ENCODE measurements around the gene SGTA. TPM values are rescaled to one million over a fixed set of nuclear protein-coding genes. Genes with fewer than 3 reads are reported as not detected.
"Not testable (repeated sequence)": the region's sequence is repeated elsewhere in the genome, so short reads cannot be mapped to it uniquely, and the experiment has no call there.

The SGTA gene
- total RNA-seq, 1 experiment from 2014 or later: 67.0 TPM

DNA sequence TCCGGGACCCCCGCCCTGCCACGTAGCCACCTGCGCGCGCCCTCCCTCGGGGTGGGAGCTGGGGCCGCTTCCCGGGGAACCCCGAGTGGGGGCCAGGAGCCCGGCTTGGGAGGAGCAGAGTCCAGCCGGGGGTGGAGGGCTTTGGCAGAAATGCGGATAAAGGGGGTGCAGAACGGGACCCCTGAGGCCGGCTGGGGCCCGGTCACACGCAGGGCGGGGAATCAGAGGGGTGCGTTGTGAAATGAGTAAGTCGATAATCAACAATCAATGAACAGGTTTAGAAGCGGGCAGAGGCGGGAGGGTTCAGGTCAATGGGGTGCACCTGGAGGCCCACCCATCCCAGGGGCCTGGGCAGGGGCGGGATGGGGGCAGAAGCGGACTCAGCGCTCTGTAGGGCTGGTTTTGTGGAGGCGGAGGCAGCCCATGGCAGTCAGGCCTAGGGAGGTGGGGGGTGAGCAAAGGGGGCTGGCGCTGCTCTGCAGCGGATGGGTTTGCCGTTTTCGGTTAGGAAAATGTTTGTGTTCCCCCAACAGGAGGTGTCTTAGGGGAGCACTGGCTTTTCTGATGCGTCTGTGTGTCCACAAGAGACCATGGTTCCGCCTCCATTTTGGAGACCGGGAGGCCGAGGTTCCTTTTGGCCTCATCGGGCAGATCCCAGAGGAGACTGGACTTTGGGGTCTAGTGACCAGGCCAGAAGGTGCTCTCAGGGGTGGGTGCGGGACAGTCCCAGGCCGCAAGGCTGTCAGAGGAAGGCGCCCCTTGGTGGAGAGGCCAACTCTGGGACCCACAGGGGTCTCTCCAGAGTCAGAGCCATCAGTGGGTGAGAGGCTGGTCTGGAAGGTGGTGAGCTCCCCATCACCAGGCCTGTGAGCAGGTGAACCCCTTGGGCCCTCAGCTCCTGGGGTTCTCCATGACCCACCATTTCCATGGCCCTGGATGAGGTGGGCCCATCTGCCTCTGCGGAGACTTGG lies 61.2 kb downstream of the SGTA start:
- DNase-seq (ENCODE audit: low read depth in 1 of 2, low spot score in 2 of 2): no peak
- peaks cover 11% of the 10 kb centered on the region for H3K4me1 ChIP-seq (replicated peaks)
- H3K36me3 ChIP-seq: no peaks in the 10 kb centered on the region
- H3K27me3 ChIP-seq (replicated peaks): peaks cover 37% of the 10 kb centered on the region
- H3K27ac ChIP-seq: no peak overlapping the region
- no peaks in the 10 kb centered on the region for H3K9me3 ChIP-seq (replicated peaks)
- H3K4me3 ChIP-seq: no peak overlapping the region

DNA sequence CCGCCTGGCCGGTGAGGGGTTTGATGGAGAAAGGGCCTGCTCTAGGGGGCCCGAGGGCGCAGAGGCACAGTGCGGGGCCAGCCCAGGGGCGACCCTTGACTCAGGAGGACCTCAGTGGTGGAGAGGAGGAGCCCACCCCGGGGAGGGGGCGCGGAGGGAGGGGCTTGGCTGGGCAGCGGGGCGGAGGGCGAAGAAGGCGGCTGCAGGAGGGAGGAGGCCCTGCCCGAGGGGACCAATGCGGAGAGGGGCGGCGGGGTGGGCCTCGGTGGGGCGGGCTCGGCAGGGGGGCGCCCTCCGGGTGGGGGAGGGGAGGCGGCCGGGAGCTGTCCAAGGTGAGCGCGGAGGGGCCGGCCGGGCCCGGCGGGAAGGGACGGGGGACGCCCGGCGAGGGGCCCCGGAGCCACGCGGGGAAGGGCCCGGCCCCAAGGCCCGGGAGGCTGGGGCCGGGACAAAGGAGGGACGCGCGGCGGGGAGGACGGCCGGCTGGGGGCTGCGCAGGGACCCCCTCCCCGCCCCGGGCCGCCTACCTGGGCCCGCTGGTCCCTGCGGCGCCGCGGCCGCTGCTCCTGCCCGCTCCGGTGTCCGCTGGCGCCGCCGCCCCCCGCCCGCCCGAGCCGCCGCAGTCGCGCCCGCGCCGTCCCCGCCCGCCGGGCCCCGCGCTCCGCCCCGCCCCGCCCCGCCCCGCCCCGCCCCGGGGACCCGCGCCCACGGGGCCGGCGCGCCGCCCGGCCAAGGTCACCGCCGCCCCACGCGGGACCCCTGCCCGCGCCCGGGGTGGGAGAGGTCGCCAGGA lies 62.1 kb downstream of the SGTA start, which contains the start of gene DIRAS1:
DIRAS1 (minus strand) TSS at position 596 of the 793 bp plus-strand sequence. CDS start 3,566 bp downstream, outside the sequence.
- Histone ChIP-seq H3K4me1 (replicated peaks) (peaks cover 11% of the 10 kb centered on the region), H3K27me3 (replicated peaks) (peaks cover 31% of the 10 kb centered on the region), H3K27ac (no peak within 1 kb of the TSS), H3K36me3 (no peaks in the 10 kb centered on the region), H3K9me3 (replicated peaks) (peaks cover under 1% of the 10 kb centered on the region; the same call in 1 of the 2 replicates), H3K4me3 (no peak within 1 kb of the TSS)
- DNase-seq (ENCODE audit: low read depth in 1 of 2, low spot score in 2 of 2): no peak

DNA sequence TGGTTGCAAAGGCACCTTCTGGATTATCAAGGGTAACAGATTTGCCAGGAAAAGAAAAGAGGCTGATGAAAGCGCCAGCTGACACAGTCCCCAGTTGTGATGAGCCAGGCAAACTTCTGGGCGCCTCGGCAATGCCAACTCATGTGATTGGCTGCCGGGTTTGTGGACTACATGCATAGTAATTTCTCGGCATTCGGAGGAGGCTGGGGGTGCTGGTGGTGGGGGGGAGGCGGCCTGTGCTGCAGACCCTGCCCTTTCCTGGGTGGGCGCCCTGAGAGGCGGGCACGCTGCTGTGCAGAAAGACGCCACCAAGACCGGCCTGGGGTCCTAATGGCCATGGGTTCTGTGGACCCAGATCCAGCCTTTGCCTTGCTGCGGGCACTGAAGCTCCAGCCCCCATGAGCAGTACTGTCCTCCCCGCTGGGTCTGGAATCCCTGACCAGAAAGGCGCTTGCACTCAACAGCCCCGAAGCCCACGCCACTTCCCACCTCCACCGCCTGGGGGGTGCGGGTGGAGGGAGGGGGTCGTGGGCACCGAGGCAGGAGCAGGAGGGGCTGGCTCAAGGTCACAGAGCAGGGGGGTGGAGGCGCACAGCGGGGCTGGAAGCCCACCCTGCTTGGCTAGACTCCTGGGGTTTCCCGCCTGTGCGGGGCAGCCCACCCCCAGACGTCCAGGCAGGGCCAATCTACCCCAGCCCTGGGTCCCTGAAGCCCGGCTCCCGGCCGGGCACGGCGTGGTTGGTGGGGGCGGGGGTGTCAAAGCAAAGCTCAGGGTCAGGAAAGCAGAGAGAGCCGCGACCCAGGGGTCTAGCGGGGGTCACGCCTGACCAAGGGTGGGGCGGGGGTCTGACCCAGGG lies 62.9 kb downstream of the SGTA start:
- H3K27ac ChIP-seq: no peak overlapping the region
- peaks cover 11% of the 10 kb centered on the region for H3K4me1 ChIP-seq (replicated peaks)
- peaks cover 27% of the 10 kb centered on the region for H3K27me3 ChIP-seq (replicated peaks)
- peaks cover 9% of the 10 kb centered on the region for H3K9me3 ChIP-seq (replicated peaks)
- no peaks in the 10 kb centered on the region for H3K36me3 ChIP-seq
- no peak overlapping the region for H3K4me3 ChIP-seq
- peak in 1 of 2 experiments; percentile 47 for DNase-seq (ENCODE audit: low read depth in 1 of 2, low spot score in 2 of 2)

GRCh38 chr19:2719232-2719735 lies 63.8 kb downstream of the SGTA start:
- Histone ChIP-seq H3K4me1 (replicated peaks) (peaks cover 11% of the 10 kb centered on the region), H3K4me3 (no peak overlapping the region), H3K27me3 (replicated peaks) (peaks cover 27% of the 10 kb centered on the region), H3K9me3 (replicated peaks) (peaks cover 9% of the 10 kb centered on the region), H3K36me3 (no peaks in the 10 kb centered on the region), H3K27ac (no peak overlapping the region)
- no peak for DNase-seq (ENCODE audit: low read depth in 1 of 2, low spot score in 2 of 2)

DNA sequence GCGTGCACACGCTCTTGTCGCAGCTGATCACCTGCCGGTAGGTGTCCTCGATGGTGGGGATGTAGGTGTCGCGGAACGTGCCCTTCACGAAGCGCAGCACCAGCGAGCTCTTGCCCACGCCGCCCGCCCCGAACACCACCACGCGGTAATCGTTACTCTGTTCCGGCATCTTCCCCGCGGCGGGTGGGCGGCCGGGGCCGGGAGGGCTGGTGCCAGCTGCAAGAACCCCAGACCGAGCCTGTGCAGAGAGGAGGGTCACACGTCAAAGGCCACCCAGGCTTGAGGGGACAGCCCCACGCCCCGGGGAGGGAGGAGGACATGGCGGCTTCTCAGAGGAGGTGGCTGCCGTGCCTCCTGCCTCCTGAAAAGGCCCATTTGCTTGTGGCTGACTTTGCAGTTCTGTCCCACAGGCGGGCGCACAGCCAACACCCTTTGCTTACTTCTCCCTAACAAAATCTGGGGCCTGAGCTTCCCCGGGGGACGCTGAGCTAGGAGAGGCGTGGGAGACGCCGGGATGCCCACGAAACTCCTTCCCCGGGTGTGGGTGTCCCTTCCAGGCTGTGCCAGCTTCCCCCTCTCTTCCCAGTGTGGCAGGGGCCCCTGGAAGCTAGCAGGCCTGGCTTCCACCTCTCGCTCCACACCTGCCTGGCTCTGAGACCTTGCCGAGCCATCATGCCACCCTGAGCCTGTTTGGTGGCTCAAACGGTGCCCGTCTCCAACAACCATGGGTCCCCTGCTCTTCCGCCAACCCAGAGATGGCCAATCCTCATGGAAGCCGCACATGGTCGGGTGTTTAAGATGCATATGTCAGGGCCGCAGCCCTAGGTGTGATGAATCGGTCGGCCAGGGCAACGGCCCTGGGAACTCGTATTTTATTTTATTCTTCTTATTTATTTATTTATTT lies 65.2 kb downstream of the SGTA start:
- Histone ChIP-seq H3K4me1 (replicated peaks) (peaks cover 4% of the 10 kb centered on the region), H3K27me3 (replicated peaks) (peaks cover 27% of the 10 kb centered on the region), H3K36me3 (no peaks in the 10 kb centered on the region), H3K9me3 (replicated peaks) (peaks cover 9% of the 10 kb centered on the region), H3K4me3 (no peak overlapping the region), H3K27ac (no peak overlapping the region)
- DNase-seq (ENCODE audit: low read depth in 1 of 2, low spot score in 2 of 2): peak in 1 of 2 experiments; percentile 41

- peaks cover 24% of the 10 kb centered on the region for H3K27me3 ChIP-seq (replicated peaks)
- no peaks in the 10 kb centered on the region for H3K4me1 ChIP-seq (replicated peaks)
- no peak overlapping the region for H3K4me3 ChIP-seq
- H3K36me3 ChIP-seq: no peaks in the 10 kb centered on the region
- H3K9me3 ChIP-seq (replicated peaks): peaks cover 9% of the 10 kb centered on the region
- DNase-seq (ENCODE audit: low read depth in 1 of 2, low spot score in 2 of 2): no peak
- no peak overlapping the region for H3K27ac ChIP-seq
Measured at GRCh38 chr19:2716722-2717637, 66.1 kb downstream of the SGTA start.

- Histone ChIP-seq H3K4me1 (replicated peaks) (no peaks in the 10 kb centered on the region; the same call in 1 of the 2 replicates), H3K27me3 (replicated peaks) (peaks cover 24% of the 10 kb centered on the region), H3K27ac (no peak overlapping the region), H3K9me3 (replicated peaks) (peaks cover 9% of the 10 kb centered on the region), H3K4me3 (no peak overlapping the region), H3K36me3 (no peaks in the 10 kb centered on the region)
- DNase-seq (ENCODE audit: low read depth in 1 of 2, low spot score in 2 of 2): no peak
Measured at GRCh38 chr19:2716275-2716650, 66.8 kb downstream of the SGTA start.

DNA sequence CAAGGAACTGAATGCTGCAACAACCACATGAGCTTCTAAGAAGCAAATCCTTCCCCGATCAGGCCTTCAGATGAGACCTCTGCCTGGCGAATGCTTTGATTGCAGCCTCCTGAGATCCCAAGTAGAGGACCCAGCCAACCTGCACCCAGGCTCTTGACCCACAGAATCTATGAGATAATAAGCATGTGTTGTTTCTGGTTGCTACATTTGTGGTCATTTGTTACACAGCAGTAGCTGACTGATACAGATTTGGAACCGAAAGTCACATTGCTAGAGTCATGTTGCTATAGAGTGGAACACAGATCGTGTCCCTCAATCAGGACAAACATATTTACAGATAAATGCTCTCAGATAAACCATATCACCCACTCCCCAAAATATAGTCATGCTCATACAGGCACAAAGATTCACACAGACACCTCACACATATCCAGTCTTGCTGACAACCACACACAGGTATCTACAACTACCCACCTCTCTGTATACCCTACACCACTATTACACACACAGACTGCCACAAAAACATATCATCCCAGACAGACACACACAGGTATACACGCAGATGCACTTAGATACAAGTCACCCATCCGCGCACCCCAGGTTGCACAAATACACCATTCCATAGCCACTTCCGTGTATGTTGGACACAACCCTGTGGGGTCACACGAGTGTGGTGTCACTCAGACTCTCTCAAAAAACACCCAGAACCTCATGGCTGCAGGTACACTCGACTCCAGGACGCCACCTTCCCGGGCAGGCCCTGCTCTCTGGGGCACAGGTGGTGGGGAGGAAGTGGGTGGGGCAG lies 67.4 kb downstream of the SGTA start:
- Histone ChIP-seq H3K9me3 (replicated peaks) (peaks cover 9% of the 10 kb centered on the region), H3K4me3 (no peak overlapping the region), H3K27ac (no peak overlapping the region), H3K36me3 (no peaks in the 10 kb centered on the region), H3K27me3 (replicated peaks) (peaks cover 26% of the 10 kb centered on the region), H3K4me1 (replicated peaks) (no peaks in the 10 kb centered on the region; the same call in 1 of the 2 replicates)
- DNase-seq (ENCODE audit: low read depth in 1 of 2, low spot score in 2 of 2): no peak

GRCh38 chr19:2714531-2715269 lies 68.4 kb downstream of the SGTA start:
- Histone ChIP-seq H3K4me3 (no peak overlapping the region), H3K27me3 (replicated peaks) (peaks cover 19% of the 10 kb centered on the region), H3K4me1 (replicated peaks) (no peaks in the 10 kb centered on the region; the same call in 1 of the 2 replicates), H3K27ac (no peak overlapping the region), H3K36me3 (no peaks in the 10 kb centered on the region), H3K9me3 (replicated peaks) (peaks cover 9% of the 10 kb centered on the region)
- DNase-seq (ENCODE audit: low read depth in 1 of 2, low spot score in 2 of 2): no peak

DNA sequence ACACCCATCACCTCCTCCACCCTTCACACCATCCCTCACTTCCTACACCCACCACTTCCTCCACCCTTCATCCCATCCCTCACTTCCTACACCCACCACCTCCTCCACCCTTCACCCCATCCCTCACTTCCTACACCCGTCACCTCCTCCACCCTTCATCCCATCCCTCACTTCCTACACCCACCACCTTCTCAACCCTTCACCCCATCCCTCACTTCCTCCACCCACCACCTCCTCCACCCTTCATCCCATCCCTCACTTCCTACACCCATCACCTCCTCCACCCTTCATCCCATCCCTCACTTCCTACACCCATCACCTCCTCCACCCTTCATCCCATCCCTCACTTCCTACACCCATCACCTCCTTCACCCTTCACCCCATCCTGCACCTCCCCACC lies 69.0 kb downstream of the SGTA start:
- H3K4me3 ChIP-seq; H3K4me1 ChIP-seq (replicated peaks); H3K9me3 ChIP-seq (replicated peaks); DNase-seq (ENCODE audit: low read depth in 1 of 2, low spot score in 2 of 2); H3K36me3 ChIP-seq; H3K27ac ChIP-seq: not testable (repeated sequence)
- peaks cover 20% of the 10 kb centered on the region; the same call in 1 of the 2 replicates for H3K27me3 ChIP-seq (replicated peaks)

All from SJSA1 (cell line).